PC-3 (cell line): ENCODE measurements around the gene MYH7.

Source experiments
- CTCF ChIP-seq: fragments of 300-600 bp; sonication (generic); conservative IDR thresholded peaks from 2 replicates; pipeline ENCODE4 v1.5.1; 2017; ENCODE audit warnings: antibody characterized with exemption, low read depth, mild to moderate bottlenecking, low read length
- EZH2 ChIP-seq: fragments of 300-600 bp; sonication (generic); IDR thresholded peaks from one replicate; pipeline ENCODE4 v1.6.1; 2017; ENCODE audit warnings: antibody characterized with exemption, mild to moderate bottlenecking, low read length; ENCODE audit not compliant: unreplicated experiment

- TF ChIP-seq EZH2 = no peak
- no peak for TF ChIP-seq CTCF
Measured at GRCh38 chr14:23376482-23377197, 58.8 kb downstream of the MYH7 start, which contains the start of gene CMTM5.
